ENCODE data around the gene SLC22A15.

SLC22A15 gene

DNA sequence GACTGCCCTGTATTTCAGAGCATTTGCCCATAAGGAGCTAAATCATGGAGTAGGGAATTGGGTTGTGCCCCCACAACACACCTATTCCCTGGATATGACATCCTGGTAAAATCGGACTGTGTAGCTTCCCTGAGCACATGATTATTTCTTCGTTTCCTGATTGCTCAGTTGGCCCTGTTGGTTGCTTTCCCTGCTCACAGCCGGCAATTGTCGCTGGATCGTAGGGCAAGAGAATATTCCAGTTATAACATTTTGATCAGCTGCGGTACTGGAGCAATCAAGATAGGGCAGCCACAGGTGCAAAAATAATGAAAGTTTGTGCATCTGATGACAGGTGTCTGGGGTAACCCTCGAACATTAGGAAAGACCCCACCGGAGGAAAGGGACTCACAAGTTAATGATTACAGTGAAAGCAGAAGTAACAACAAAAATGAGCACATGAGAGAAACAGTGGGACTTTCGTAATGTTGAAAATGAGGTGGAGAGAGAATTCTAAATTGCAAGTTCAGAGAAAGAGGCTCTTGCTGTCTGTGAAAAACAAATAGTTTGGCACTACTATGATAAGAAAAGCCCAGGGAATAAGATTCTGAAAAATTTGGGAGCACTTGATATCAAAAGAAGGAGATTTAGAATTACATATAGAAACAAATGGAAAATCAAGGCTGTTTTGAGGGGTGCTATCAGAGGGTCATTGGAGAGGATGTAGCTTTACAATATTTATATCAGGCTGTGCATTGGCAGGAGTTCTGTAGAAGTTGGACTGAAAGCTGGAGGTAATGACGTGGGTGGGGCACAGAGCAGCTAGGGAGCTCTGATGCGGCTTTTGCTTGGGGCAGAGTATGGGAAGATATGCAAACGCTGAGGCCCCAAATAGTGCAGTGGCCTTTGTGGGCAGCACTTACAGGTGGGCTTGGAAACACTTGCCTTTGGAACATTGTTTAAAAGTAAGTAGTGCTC lies 134.5 kb downstream of the SLC22A15 start, which contains the start of gene MAB21L3:
TSS of gene MAB21L3 (plus strand) at position 833 of the 957 bp plus-strand sequence. CDS start 1,217 bp downstream, outside the sequence.
- Histone ChIP-seq H3K36me3 (ENCODE audit: control insufficient read depth, insufficient read depth, low read length) (no peaks in the 10 kb centered on the region), H3K4me3 (replicated peaks; ENCODE audit: low read depth, low read length) (no peak within 1 kb of the TSS), H3K27me3 (replicated peaks; ENCODE audit: control insufficient read depth, insufficient read depth, low read length) (no peaks in the 10 kb centered on the region)
- DNase-seq (ENCODE audit: extremely low read depth, insufficient read length) = no peak
- TF ChIP-seq CTCF (IDR thresholded peaks at IDR 0.05; ENCODE audit: insufficient read depth, low read length, poor library complexity, severe bottlenecking) = no peak

GRCh38 chr1:116111524-116112021 lies 135.3 kb downstream of the SLC22A15 start:
- no peaks in the 10 kb centered on the region for H3K36me3 ChIP-seq (ENCODE audit: control insufficient read depth, insufficient read depth, low read length)
- no peaks in the 10 kb centered on the region for H3K27me3 ChIP-seq (replicated peaks; ENCODE audit: control insufficient read depth, insufficient read depth, low read length)
- TF ChIP-seq CTCF (IDR thresholded peaks at IDR 0.05; ENCODE audit: insufficient read depth, low read length, poor library complexity, severe bottlenecking) = no peak
- no peak overlapping the region for H3K4me3 ChIP-seq (replicated peaks; ENCODE audit: low read depth, low read length)
- DNase-seq (ENCODE audit: extremely low read depth, insufficient read length) = no peak

GRCh38 chr1:116112388-116113140 lies 136.3 kb downstream of the SLC22A15 start:
- no peak overlapping the region for H3K4me3 ChIP-seq (replicated peaks; ENCODE audit: low read depth, low read length)
- no peaks in the 10 kb centered on the region for H3K36me3 ChIP-seq (ENCODE audit: control insufficient read depth, insufficient read depth, low read length)
- TF ChIP-seq CTCF (IDR thresholded peaks at IDR 0.05; ENCODE audit: insufficient read depth, low read length, poor library complexity, severe bottlenecking) = no peak
- no peak for DNase-seq (ENCODE audit: extremely low read depth, insufficient read length)
- no peaks in the 10 kb centered on the region for H3K27me3 ChIP-seq (replicated peaks; ENCODE audit: control insufficient read depth, insufficient read depth, low read length)

- Histone ChIP-seq H3K36me3 (ENCODE audit: control insufficient read depth, insufficient read depth, low read length) (no peaks in the 10 kb centered on the region), H3K27me3 (replicated peaks; ENCODE audit: control insufficient read depth, insufficient read depth, low read length) (no peaks in the 10 kb centered on the region), H3K4me3 (replicated peaks; ENCODE audit: low read depth, low read length) (no peak overlapping the region)
- DNase-seq (ENCODE audit: extremely low read depth, insufficient read length) = no peak
- no peak for TF ChIP-seq CTCF (IDR thresholded peaks at IDR 0.05; ENCODE audit: insufficient read depth, low read length, poor library complexity, severe bottlenecking)
These were observed 137.3 kb downstream of the SLC22A15 start for GRCh38 chr1:116113615-116114014.

DNA sequence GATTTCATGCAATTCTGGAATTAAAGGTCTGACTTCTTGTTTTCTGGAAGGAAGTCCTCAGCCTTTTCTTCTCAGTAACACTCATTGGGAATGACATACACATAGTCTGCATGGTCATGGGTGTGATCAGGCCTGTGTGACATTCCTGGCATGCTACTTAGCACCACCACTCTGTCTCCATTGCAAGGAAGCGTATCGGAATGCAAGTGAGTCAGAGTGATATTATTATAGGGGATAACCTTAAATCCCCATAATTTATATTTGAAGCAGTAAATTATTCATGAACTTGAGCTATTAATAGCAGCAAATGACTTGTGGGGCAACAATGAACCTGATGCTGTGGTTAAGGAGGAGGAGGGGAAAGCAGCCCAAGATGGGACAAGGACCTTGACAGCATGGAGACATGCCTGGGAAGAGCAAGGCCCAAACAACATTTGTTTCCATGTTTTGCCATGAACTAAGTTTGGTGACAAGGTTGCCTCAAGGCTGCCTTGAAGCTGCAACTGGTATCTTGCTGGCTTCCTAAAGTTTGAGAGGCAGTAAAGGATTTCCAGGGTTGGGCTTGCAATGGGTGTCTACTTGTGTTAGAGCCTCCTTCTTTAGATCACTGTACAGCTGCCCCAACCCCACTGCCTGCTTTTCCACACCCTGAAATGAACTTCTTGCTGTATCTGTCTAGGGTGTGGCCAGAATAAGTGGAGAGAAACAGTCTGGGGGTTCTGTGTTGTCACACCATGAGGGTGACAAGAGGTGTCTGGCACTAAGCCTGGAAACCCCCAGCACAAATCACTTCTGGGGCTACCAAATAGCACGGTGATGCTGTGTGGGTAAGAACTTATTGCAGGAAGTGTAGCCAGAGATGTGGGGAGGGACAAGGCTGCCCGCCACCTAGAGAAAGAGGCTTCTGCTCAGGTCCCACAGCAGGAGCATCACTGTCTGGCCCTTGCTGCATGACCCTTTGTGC lies 139.4 kb downstream of the SLC22A15 start:
- DNase-seq (ENCODE audit: extremely low read depth, insufficient read length) = no peak
- no peak for TF ChIP-seq CTCF (IDR thresholded peaks at IDR 0.05; ENCODE audit: insufficient read depth, low read length, poor library complexity, severe bottlenecking)
- H3K27me3 ChIP-seq (replicated peaks; ENCODE audit: control insufficient read depth, insufficient read depth, low read length) = no peaks in the 10 kb centered on the region
- H3K4me3 ChIP-seq (replicated peaks; ENCODE audit: low read depth, low read length) = no peak overlapping the region
- H3K36me3 ChIP-seq (ENCODE audit: control insufficient read depth, insufficient read depth, low read length) = no peaks in the 10 kb centered on the region

All from GM06990 (cell line).